Measurements from ENCODE around the gene CES4A.
"Not testable (repeated sequence)": the region's sequence is repeated elsewhere in the genome, so short reads cannot be mapped to it uniquely, and the experiment has no call there.

The CES4A gene

GRCh38 chr16:66949472-66949871 is 38.9 kb upstream of the CES4A start:
- H3K4me3 ChIP-seq (replicated peaks in 1 of 2; ENCODE audit: low read depth in 2 of 2, low read length in 2 of 2), result no peak overlapping the region
- no peak for DNase-seq (ENCODE audit: low read depth in 2 of 2)
- TF ChIP-seq CTCF (IDR thresholded peaks at IDR 0.05; ENCODE audit: low read depth, low read length), result no peak

- no peak for TF ChIP-seq CTCF (IDR thresholded peaks at IDR 0.05; ENCODE audit: low read depth, low read length)
- no peak overlapping the region for H3K4me3 ChIP-seq (replicated peaks in 1 of 2; ENCODE audit: low read depth in 2 of 2, low read length in 2 of 2)
- no peak for DNase-seq (ENCODE audit: low read depth in 2 of 2)
Measured at GRCh38 chr16:66950437-66950836, 38.0 kb upstream of the CES4A start.

- TF ChIP-seq CTCF (IDR thresholded peaks at IDR 0.05; ENCODE audit: low read depth, low read length), result no peak
- H3K4me3 ChIP-seq (replicated peaks in 1 of 2; ENCODE audit: low read depth in 2 of 2, low read length in 2 of 2), result no peak overlapping the region
- no peak for DNase-seq (ENCODE audit: low read depth in 2 of 2)
Measured at GRCh38 chr16:66950971-66951790, 37.2 kb upstream of the CES4A start.

DNA sequence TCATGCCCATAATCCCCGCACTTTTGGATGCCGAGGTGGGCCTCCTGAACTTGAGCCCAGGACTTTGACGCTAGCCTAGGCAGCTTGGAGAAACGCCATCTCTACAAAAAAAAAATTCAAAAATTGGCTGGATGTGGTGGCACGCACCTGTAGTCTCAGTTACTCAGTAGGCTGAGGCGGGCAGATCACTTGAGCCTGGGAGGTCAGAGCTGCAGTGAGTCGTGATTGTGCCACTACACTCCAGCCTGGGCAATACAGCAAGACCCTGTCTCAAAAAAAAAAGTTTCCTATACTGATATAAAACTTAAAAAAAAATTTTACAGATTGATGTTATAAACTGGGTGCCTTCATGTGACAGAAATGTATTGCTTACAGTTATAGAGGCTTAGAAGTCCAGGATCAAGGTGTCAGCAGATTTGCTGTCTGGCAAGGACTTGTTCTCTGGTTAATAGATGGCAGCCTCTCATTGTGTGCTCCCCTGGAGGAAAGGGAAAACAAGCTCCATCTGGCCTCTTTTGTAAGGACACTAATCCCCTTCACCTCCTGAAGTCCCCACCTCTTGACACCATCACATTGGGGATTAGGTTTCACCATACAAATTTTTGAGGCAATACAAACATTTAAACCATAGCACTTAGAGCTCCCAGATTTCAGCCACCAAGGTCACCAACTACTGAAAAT is 35.8 kb upstream of the CES4A start:
- no peak for TF ChIP-seq CTCF (IDR thresholded peaks at IDR 0.05; ENCODE audit: low read depth, low read length)
- DNase-seq (ENCODE audit: low read depth in 2 of 2), result no peak
- no peak overlapping the region for H3K4me3 ChIP-seq (replicated peaks in 1 of 2; ENCODE audit: low read depth in 2 of 2, low read length in 2 of 2)

- no peak for TF ChIP-seq CTCF (IDR thresholded peaks at IDR 0.05; ENCODE audit: low read depth, low read length)
- no peak overlapping the region for H3K4me3 ChIP-seq (replicated peaks in 1 of 2; ENCODE audit: low read depth in 2 of 2, low read length in 2 of 2)
- no peak for DNase-seq (ENCODE audit: low read depth in 2 of 2)
Measured at GRCh38 chr16:66953462-66954096, 34.8 kb upstream of the CES4A start.

DNA sequence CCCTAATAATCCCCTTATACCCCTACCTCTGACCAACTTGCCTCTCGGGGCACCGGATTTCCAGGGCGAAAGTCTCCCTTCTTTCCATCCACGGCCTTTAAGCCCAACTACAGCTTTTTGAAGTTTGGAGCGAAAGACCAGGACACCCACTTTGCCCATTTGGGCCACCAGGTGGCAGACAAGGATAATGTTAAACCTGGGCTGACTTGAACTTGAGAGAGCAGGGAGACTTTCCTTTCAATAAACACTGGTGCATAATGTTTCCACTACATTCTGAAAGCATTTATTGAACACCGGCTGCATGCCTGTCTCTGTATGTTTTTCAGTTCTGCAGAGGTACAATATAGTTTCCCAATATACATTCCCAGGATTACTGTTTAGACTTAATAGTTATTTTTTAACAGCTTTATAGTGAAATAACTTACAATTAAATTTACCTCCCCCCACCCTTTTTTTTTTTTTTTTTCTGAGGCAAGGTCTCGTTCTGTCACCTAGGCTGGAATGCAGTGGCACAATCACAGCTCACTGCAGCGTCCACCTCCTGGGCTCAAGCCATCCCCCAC is 34.2 kb upstream of the CES4A start:
- DNase-seq (ENCODE audit: low read depth in 2 of 2), result peak; percentile 84 to 85
- no peak overlapping the region for H3K4me3 ChIP-seq (replicated peaks in 1 of 2; ENCODE audit: low read depth in 2 of 2, low read length in 2 of 2)
- TF ChIP-seq CTCF (IDR thresholded peaks at IDR 0.05; ENCODE audit: low read depth, low read length), result peak; percentile 83

DNA sequence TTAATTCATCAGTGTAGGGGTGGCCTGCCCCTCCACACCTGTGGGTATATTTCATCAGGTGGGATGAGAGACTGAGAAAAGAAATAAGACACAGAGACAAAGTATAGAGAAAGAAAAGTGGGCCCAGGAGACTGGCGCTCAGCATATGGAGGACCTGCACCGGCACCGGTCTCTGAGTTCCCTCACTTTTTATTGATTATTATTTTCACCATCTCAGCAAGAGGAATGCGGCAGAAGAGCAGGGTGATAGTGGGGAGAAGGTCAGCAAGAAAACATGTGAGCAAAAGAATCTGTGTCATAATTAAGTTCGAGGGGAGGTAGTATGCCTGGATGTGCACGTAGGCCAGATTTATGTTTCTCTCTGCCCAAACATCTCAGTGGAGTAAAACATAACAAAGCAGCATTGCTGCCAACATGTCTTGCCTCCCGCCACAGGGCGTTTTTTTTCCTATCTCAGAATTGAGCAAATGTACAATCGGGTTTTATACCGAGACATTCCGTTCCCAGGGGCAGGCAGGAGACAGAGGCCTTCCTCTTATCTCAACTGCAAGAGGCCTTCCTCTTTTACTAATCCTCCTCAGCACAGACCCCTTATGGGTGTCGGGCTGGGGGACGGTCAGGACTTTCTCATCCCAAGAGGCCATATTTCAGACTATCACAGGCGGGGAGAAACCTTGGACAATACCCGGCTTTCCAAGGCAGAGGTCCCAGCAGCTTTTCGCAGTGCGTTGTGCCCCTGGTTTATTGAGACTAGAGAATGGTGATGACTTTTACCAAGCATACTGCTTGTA is 32.8 kb upstream of the CES4A start:
- not testable (repeated sequence) for DNase-seq (ENCODE audit: low read depth in 2 of 2); H3K4me3 ChIP-seq (replicated peaks in 1 of 2; ENCODE audit: low read depth in 2 of 2, low read length in 2 of 2)

- not testable (repeated sequence) for DNase-seq (ENCODE audit: low read depth in 2 of 2); H3K4me3 ChIP-seq (replicated peaks in 1 of 2; ENCODE audit: low read depth in 2 of 2, low read length in 2 of 2)
Measured at GRCh38 chr16:66956154-66956457, 32.3 kb upstream of the CES4A start.
